ENCODE measurements around the gene FARP1.

Gene FARP1

GRCh38 chr13:98200211-98200878 lies 57.5 kb downstream of the FARP1 start:
- H3K36me3 ChIP-seq (ENCODE audit: insufficient read depth) = no peaks in the 10 kb centered on the region
- no peak overlapping the region for H3K9ac ChIP-seq
- no peaks in the 10 kb centered on the region for H3K4me1 ChIP-seq (ENCODE audit: low read depth, poor library complexity, severe bottlenecking)
- H2AFZ ChIP-seq (ENCODE audit: low read depth) = no peak overlapping the region
- H3K27ac ChIP-seq = no peak overlapping the region
- H3K79me2 ChIP-seq (ENCODE audit: insufficient read depth, low read depth) = no peaks in the 10 kb centered on the region
- H3K4me2 ChIP-seq = no peak overlapping the region
- no peak for TF ChIP-seq CTCF (conservative IDR thresholded peaks at IDR 0.05; ENCODE audit: low read depth, low read length)
- H3K4me3 ChIP-seq (IDR thresholded peaks at IDR 0.05; ENCODE audit: insufficient read depth, low read depth, low read length) = no peak overlapping the region
- no peaks in the 10 kb centered on the region for H3K27me3 ChIP-seq (ENCODE audit: insufficient read depth, low read depth)
- no peaks in the 10 kb centered on the region for H4K20me1 ChIP-seq (ENCODE audit: insufficient read depth)

- H3K4me1 ChIP-seq (ENCODE audit: low read depth, poor library complexity, severe bottlenecking) = no peaks in the 10 kb centered on the region
- no peaks in the 10 kb centered on the region for H3K27me3 ChIP-seq (ENCODE audit: insufficient read depth, low read depth)
- no peaks in the 10 kb centered on the region; the same call in 1 of the 2 replicates for H3K79me2 ChIP-seq (ENCODE audit: insufficient read depth, low read depth)
- H2AFZ ChIP-seq (ENCODE audit: low read depth) = no peak overlapping the region
- no peak overlapping the region for H3K4me2 ChIP-seq
- no peak overlapping the region for H3K27ac ChIP-seq
- no peaks in the 10 kb centered on the region for H4K20me1 ChIP-seq (ENCODE audit: insufficient read depth)
- H3K9ac ChIP-seq = no peak overlapping the region
- H3K4me3 ChIP-seq (IDR thresholded peaks at IDR 0.05; ENCODE audit: insufficient read depth, low read depth, low read length) = no peak overlapping the region
- no peak for TF ChIP-seq CTCF (conservative IDR thresholded peaks at IDR 0.05; ENCODE audit: low read depth, low read length)
- no peaks in the 10 kb centered on the region for H3K36me3 ChIP-seq (ENCODE audit: insufficient read depth)
These were observed 58.3 kb downstream of the FARP1 start for GRCh38 chr13:98201189-98201588.

- Histone ChIP-seq H3K79me2 (ENCODE audit: insufficient read depth, low read depth) (no peaks in the 10 kb centered on the region; the same call in 1 of the 2 replicates), H3K4me1 (ENCODE audit: low read depth, poor library complexity, severe bottlenecking) (no peaks in the 10 kb centered on the region), H3K4me3 (IDR thresholded peaks at IDR 0.05; ENCODE audit: insufficient read depth, low read depth, low read length) (no peak overlapping the region), H3K27me3 (ENCODE audit: insufficient read depth, low read depth) (no peaks in the 10 kb centered on the region), H3K9ac (no peak overlapping the region), H4K20me1 (ENCODE audit: insufficient read depth) (no peaks in the 10 kb centered on the region), H3K36me3 (ENCODE audit: insufficient read depth) (no peaks in the 10 kb centered on the region), H3K27ac (no peak overlapping the region), H2AFZ (ENCODE audit: low read depth) (no peak overlapping the region), H3K4me2 (no peak overlapping the region)
- no peak for TF ChIP-seq CTCF (conservative IDR thresholded peaks at IDR 0.05; ENCODE audit: low read depth, low read length)
These were observed 59.1 kb downstream of the FARP1 start for GRCh38 chr13:98201984-98202383.

- Histone ChIP-seq H4K20me1 (ENCODE audit: insufficient read depth) (no peaks in the 10 kb centered on the region), H3K9ac (no peak overlapping the region), H3K27me3 (ENCODE audit: insufficient read depth, low read depth) (no peaks in the 10 kb centered on the region), H3K36me3 (ENCODE audit: insufficient read depth) (no peaks in the 10 kb centered on the region), H3K79me2 (ENCODE audit: insufficient read depth, low read depth) (no peaks in the 10 kb centered on the region; the same call in 1 of the 2 replicates), H2AFZ (ENCODE audit: low read depth) (no peak overlapping the region), H3K4me2 (no peak overlapping the region), H3K4me3 (IDR thresholded peaks at IDR 0.05; ENCODE audit: insufficient read depth, low read depth, low read length) (no peak overlapping the region), H3K27ac (no peak overlapping the region), H3K4me1 (ENCODE audit: low read depth, poor library complexity, severe bottlenecking) (no peaks in the 10 kb centered on the region)
- TF ChIP-seq CTCF (conservative IDR thresholded peaks at IDR 0.05; ENCODE audit: low read depth, low read length) = no peak
These were observed 60.9 kb downstream of the FARP1 start for GRCh38 chr13:98203646-98204326.
